Heart right ventricle (tissue), 16 donors: ENCODE measurements around the gene PPM1G. TPM values are rescaled to one million over a fixed set of nuclear protein-coding genes. Genes with fewer than 3 reads are reported as not detected.
A peak's percentile ranks its signal among the peaks of the same experiment; 100 is the strongest.

Experiments
- ATAC-seq, 8 donors: fragments of 200-7000 bp; cut with Tn5 transposase; one replicate each; pipeline ENCODE4 v1.9.1; 2020; ENCODE audit warnings: mild to moderate bottlenecking in 8 of 8, moderate library complexity in 8 of 8, moderate number of reproducible peaks in 1 of 8
- DNase-seq, 2 donors: peaks; one replicate each; pipeline ENCODE4 v3.0.0-alpha.2; 2020
- H3K27ac ChIP-seq, 10 donors: fragments of 200-600 bp; sonication (generic) in 2 of 10; one replicate each; pipeline versions ENCODE4 v1.5.0 to v1.8.0; 2020 to 2022; ENCODE audit warnings: mild to moderate bottlenecking in 3 of 10
- H3K27me3 ChIP-seq, 7 donors: fragments of 200-600 bp; one replicate each; pipeline ENCODE4 v1.8.0; 2021 to 2022; ENCODE audit warnings: mild to moderate bottlenecking in 2 of 7
- H3K36me3 ChIP-seq, 9 donors: fragments of 200-600 bp; sonication (generic) in 1 of 9; one replicate each; pipeline versions ENCODE4 v1.5.0 to v1.8.0; 2020 to 2022; ENCODE audit warnings: mild to moderate bottlenecking in 2 of 9
- H3K4me1 ChIP-seq, 9 donors: fragments of 200-600 bp; sonication (generic) in 1 of 9; one replicate each; pipeline versions ENCODE4 v1.5.0 to v1.8.0; 2020 to 2022; ENCODE audit warnings: mild to moderate bottlenecking in 4 of 9
- H3K4me3 ChIP-seq, 10 donors: fragments of 200-600 bp; sonication (generic) in 2 of 10; one replicate each; pipeline versions ENCODE4 v1.5.0 to v1.8.0; 2020 to 2022; ENCODE audit warnings: mild to moderate bottlenecking in 7 of 10, moderate library complexity in 2 of 10
- H3K9me3 ChIP-seq, 11 donors: fragments of 200-600 bp in 10 of 11; sonication (generic) in 2 of 11; one replicate each; pipeline versions ENCODE4 v1.5.0 to v1.8.0; 2013 to 2022; ENCODE audit warnings: mild to moderate bottlenecking in 2 of 11, control low read depth in 1 of 11, moderate library complexity in 1 of 11
- WGBS, 2 donors: extraction: QIAGEN DNeasy Blood & Tissue Kit; methylation state at CpG; one replicate each; pipeline ENCODE4 v1.1.7; 2013; ENCODE audit warnings: inconsistent platforms in 1 of 2; 5-methylcytosine and 5-hydroxymethylcytosine counted together
- intact Hi-C, 10 donors: fragments of 100-400 bp; cut with DNase I; formaldehyde crosslinking; loops; one replicate each; pipeline versions ENCODE4 v1.11.1 to v1.14.2; 2022
- polyA plus RNA-seq, 2 donors: library from polyadenylated mRNA; stranded (reverse); fragments of 200-250 nt; gene quantifications; one replicate each; pipeline ENCODE4 v1.2.3, GENCODE V29; 2013
- total RNA-seq, 10 donors: library from RNA; stranded (reverse); fragmentation: NEBNext Ultra II Directional in 3 of 10; extraction: Animal tissue kit (Norgen Biotek cat#: 25700) in 3 of 10; gene quantifications; one replicate each; pipeline versions ENCODE4 v1.2.1 to v1.2.4, GENCODE V29; 2021 to 2023
- TF ChIP-seq, protein P1 (sequence below), 9 donors: fragments of 200-600 bp; sonication (generic) in 2 of 9; IDR thresholded peaks; one replicate each; pipeline versions ENCODE4 v1.5.0 to v1.8.0; 2021 to 2022; ENCODE audit warnings: antibody characterized with exemption in 9 of 9, mild to moderate bottlenecking in 5 of 9, moderate library complexity in 1 of 9
- donor health status: Arrhythmogenic right ventricular cardiomyopathy.
- donor health status: ischemic (EF 13 %, LVEDD 7.1; RV severe dilation, severe dysfunction).
- donor health status: healthy with polysubstance abuse.
- donor health status: DM: no; HTN: yes; CAD: no.
- donor health status: DM: no; HTN: no; CAD: no.
- donor health status: ischemic (EF 25% LVEDD 6.9; RV normal size, moderate dysfunction).
- donor health status: ischemic (EF 25% LVEDD 5.7; RV mildly dilated, moderate dysfunction).
- donor health status: healthy.
- donor health status: DM: yes; HTN: yes; CAD: no.
- donor health status: Ischemic cardiomyopathy.
- donor health status: ischemic (EF 35%, LVEDD 5.7; RV mildly dilated, moderate dysfunction).
- donor health status: nonischemic (EF 11% LVEDD 7.7; RV severe dilation, severe dysfunction).
- donor health status: DM: yes; HTN: yes; CAD: no.
- donor health status: PGD.
- donor health status: ischemic (EF 29% LVEDD 5.4; RV normal size, mild dysfunction).
- donor health status: nonischemic (EF 23%, LVEDD 6.1; RV moderate dilation, normal function).

PPM1G gene
- total and polyA plus RNA-seq, 12 donors, result 28.4 to 72.6 (median 33.8) TPM

GRCh38 chr2:27347641-27348040, 61.8 kb downstream of the PPM1G start:
- 89 to 95% methylated on average over 2 of the region's 2 CpGs for WGBS, 2 donors
- H3K27me3 ChIP-seq, result no peaks in the 10 kb centered on the region
- H3K4me1 ChIP-seq, result peaks cover 0 to 6% (median 0%) of the 10 kb centered on the region in 9 donors
- intact Hi-C loops, result no loop called here
- peaks cover 0 to 27% (median 6%) of the 10 kb centered on the region in 9 donors for H3K36me3 ChIP-seq
- TF ChIP-seq, protein P1, sequence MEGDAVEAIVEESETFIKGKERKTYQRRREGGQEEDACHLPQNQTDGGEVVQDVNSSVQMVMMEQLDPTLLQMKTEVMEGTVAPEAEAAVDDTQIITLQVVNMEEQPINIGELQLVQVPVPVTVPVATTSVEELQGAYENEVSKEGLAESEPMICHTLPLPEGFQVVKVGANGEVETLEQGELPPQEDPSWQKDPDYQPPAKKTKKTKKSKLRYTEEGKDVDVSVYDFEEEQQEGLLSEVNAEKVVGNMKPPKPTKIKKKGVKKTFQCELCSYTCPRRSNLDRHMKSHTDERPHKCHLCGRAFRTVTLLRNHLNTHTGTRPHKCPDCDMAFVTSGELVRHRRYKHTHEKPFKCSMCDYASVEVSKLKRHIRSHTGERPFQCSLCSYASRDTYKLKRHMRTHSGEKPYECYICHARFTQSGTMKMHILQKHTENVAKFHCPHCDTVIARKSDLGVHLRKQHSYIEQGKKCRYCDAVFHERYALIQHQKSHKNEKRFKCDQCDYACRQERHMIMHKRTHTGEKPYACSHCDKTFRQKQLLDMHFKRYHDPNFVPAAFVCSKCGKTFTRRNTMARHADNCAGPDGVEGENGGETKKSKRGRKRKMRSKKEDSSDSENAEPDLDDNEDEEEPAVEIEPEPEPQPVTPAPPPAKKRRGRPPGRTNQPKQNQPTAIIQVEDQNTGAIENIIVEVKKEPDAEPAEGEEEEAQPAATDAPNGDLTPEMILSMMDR (IDR thresholded peaks at IDR 0.05), result no peak
- DNase-seq (no peak), ATAC-seq (peak in 1 of 8 donors; percentile 51)
- H3K9me3 ChIP-seq, result no peaks in the 10 kb centered on the region
- no peak overlapping the region for H3K4me3 ChIP-seq
- H3K27ac ChIP-seq, result no peak overlapping the region

GRCh38 chr2:27336173-27336572, 73.2 kb downstream of the PPM1G start:
- Histone ChIP-seq H3K9me3 (no peaks in the 10 kb centered on the region), H3K4me1 (no peaks in the 10 kb centered on the region), H3K36me3 (peaks cover 0 to 100% (median 70%) of the 10 kb centered on the region in 9 donors), H3K4me3 (no peak overlapping the region), H3K27ac (no peak overlapping the region), H3K27me3 (no peaks in the 10 kb centered on the region)
- ATAC-seq (no peak), DNase-seq (no peak)
- intact Hi-C loops, result no loop called here
- TF ChIP-seq, protein P1 (IDR thresholded peaks at IDR 0.05), result no peak
- 96 to 98% methylated on average over 7 of the region's 7 CpGs for WGBS, 2 donors

DNA sequence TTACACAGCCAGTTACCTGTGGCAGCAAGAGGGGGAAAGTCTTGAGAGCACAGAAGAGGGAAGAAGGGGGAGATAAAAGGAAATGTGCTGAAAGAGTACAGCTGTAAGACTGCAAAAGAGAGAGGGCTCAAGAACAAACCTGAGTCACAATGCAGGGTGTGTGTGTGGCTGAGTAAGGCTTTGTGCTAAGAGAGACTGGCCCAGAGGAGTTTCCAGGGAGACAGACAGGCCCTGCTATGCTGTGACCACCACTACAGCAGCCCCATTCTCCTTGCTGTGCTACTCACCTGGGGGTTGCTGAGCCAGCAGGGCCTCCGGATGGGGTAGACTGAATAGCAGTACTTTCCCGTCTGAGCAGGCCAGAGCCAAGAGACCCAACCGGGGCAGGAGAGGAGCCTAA, 74.1 kb downstream of the PPM1G start:
- ATAC-seq, result peak in 1 of 8 donors; percentile 13
- Histone ChIP-seq H3K27me3 (no peaks in the 10 kb centered on the region), H3K27ac (no peak overlapping the region), H3K4me1 (no peaks in the 10 kb centered on the region), H3K4me3 (no peak overlapping the region), H3K36me3 (peaks cover 0 to 100% (median 71%) of the 10 kb centered on the region in 9 donors), H3K9me3 (no peaks in the 10 kb centered on the region)
- no peak for DNase-seq
- TF ChIP-seq, protein P1 (IDR thresholded peaks at IDR 0.05), result no peak
- intact Hi-C loops, result no loop called here
- WGBS, 2 donors, result 89 to 94% methylated on average over 3 of the region's 3 CpGs

Other genes with a start within 250 kb of the PPM1G start
- gene ATRAID, start 197.6 kb downstream of the PPM1G start, total RNA-seq, result 100 to 1,000 TPM; 116 to 162 (median 129) TPM
- gene ATRAID, start 197.6 kb downstream of the PPM1G start, polyA plus RNA-seq, result 100 to 1,000 TPM; 140 to 144 TPM
- 10 to 100 TPM in 3 of 10 donors, 1 to 10 TPM in 7; 5.3 to 17.0 (median 8.8) TPM for gene SLC5A6, start 197.3 kb downstream of the PPM1G start, total RNA-seq
- 10 to 100 TPM in 1 of 2 donors, 1 to 10 TPM in 1; 9.3 to 20.5 TPM for gene SLC5A6, start 197.3 kb downstream of the PPM1G start, polyA plus RNA-seq
- gene CAD, start 192.2 kb downstream of the PPM1G start, total RNA-seq, result 10 to 100 TPM in 1 of 10 donors, 1 to 10 TPM in 9; 6.1 to 10.6 (median 7.2) TPM
- 1 to 10 TPM; 8.3 to 8.6 TPM for gene CAD, start 192.2 kb downstream of the PPM1G start, polyA plus RNA-seq
- gene SLC30A3, start 146.5 kb downstream of the PPM1G start, total RNA-seq, result 10 to 100 TPM in 7 of 10 donors, 1 to 10 TPM in 3; 6.0 to 35.8 (median 10.6) TPM
- 1 to 10 TPM; 4.3 to 7.4 TPM for gene SLC30A3, start 146.5 kb downstream of the PPM1G start, polyA plus RNA-seq
- 1 to 10 TPM in 9 of 10 donors, under 1 TPM in 1; 0.94 to 6.0 (median 1.6) TPM for gene DNAJC5G, start 134.2 kb downstream of the PPM1G start, total RNA-seq
- gene DNAJC5G, start 134.2 kb downstream of the PPM1G start, polyA plus RNA-seq, result 1 to 10 TPM in 1 of 2 donors, under 1 TPM in 1; 0.19 to 3.7 TPM
- 100 to 1,000 TPM; 204 to 303 (median 249) TPM for gene TRIM54, start 127.2 kb downstream of the PPM1G start, total RNA-seq
- 100 to 1,000 TPM; 131 to 568 TPM for gene TRIM54, start 127.2 kb downstream of the PPM1G start, polyA plus RNA-seq
- gene UCN, start 101.1 kb downstream of the PPM1G start, total RNA-seq, result 1 to 10 TPM in 5 of 10 donors, under 1 TPM in 4, not detected in 1; 0.51 to 2.0 (median 1.1) TPM
- 1 to 10 TPM; 3.3 to 4.1 TPM for gene UCN, start 101.1 kb downstream of the PPM1G start, polyA plus RNA-seq
- 10 to 100 TPM; 40.8 to 84.9 (median 66.6) TPM for gene MPV17, start 86.5 kb downstream of the PPM1G start, total RNA-seq
- gene MPV17, start 86.5 kb downstream of the PPM1G start, polyA plus RNA-seq, result 100 to 1,000 TPM in 1 of 2 donors, 10 to 100 TPM in 1; 93.9 to 220 TPM
- gene GTF3C2, start 52.8 kb downstream of the PPM1G start, total RNA-seq, result 10 to 100 TPM; 21.8 to 30.3 (median 23.6) TPM
- gene GTF3C2, start 52.8 kb downstream of the PPM1G start, polyA plus RNA-seq, result 10 to 100 TPM; 17.6 to 29.8 TPM
- gene EIF2B4, start 39.3 kb downstream of the PPM1G start, total RNA-seq, result 10 to 100 TPM; 26.4 to 47.9 (median 34.7) TPM
- 10 to 100 TPM; 60.4 to 70.7 TPM for gene EIF2B4, start 39.3 kb downstream of the PPM1G start, polyA plus RNA-seq
- gene SNX17, start 39.0 kb downstream of the PPM1G start, total RNA-seq, result 10 to 100 TPM; 54.5 to 82.5 (median 68.8) TPM
- gene SNX17, start 39.0 kb downstream of the PPM1G start, polyA plus RNA-seq, result 10 to 100 TPM; 32.4 to 79.8 TPM
- gene ZNF513, start 28.9 kb downstream of the PPM1G start, total RNA-seq, result 10 to 100 TPM in 1 of 10 donors, 1 to 10 TPM in 9; 4.5 to 11.5 (median 6.8) TPM
- 10 to 100 TPM; 12.6 to 15.4 TPM for gene ZNF513, start 28.9 kb downstream of the PPM1G start, polyA plus RNA-seq
- 10 to 100 TPM; 47.6 to 69.7 (median 59.2) TPM for gene NRBP1, start 19.0 kb upstream of the PPM1G start, total RNA-seq
- 10 to 100 TPM; 25.5 to 97.4 TPM for gene NRBP1, start 19.0 kb upstream of the PPM1G start, polyA plus RNA-seq
- under 1 TPM in 6 of 10 donors, not detected in 4; 0.37 to 0.85 (median 0.57) TPM for gene KRTCAP3, start 32.8 kb upstream of the PPM1G start, total RNA-seq
- under 1 TPM; 0.23 to 0.51 TPM for gene KRTCAP3, start 32.8 kb upstream of the PPM1G start, polyA plus RNA-seq
- gene IFT172, start 80.2 kb upstream of the PPM1G start, total RNA-seq, result 10 to 100 TPM; 12.7 to 30.6 (median 16.1) TPM
- 10 to 100 TPM; 11.1 to 65.7 TPM for gene IFT172, start 80.2 kb upstream of the PPM1G start, polyA plus RNA-seq
- gene FNDC4, start 85.6 kb upstream of the PPM1G start, total RNA-seq, result 10 to 100 TPM in 1 of 10 donors, 1 to 10 TPM in 7, under 1 TPM in 2; 0.58 to 11.7 (median 1.7) TPM
- gene FNDC4, start 85.6 kb upstream of the PPM1G start, polyA plus RNA-seq, result 10 to 100 TPM in 1 of 2 donors, 1 to 10 TPM in 1; 2.3 to 11.3 TPM
- gene GCKR, start 87.2 kb upstream of the PPM1G start, total RNA-seq, result 1 to 10 TPM in 1 of 10 donors, under 1 TPM in 1, not detected in 8; 0.19 to 1.6 TPM
- gene GCKR, start 87.2 kb upstream of the PPM1G start, polyA plus RNA-seq, result under 1 TPM; 0.88 to 0.91 TPM
- 10 to 100 TPM; 15.1 to 27.7 (median 20.3) TPM for gene ZNF512, start 173.5 kb upstream of the PPM1G start, total RNA-seq
- gene ZNF512, start 173.5 kb upstream of the PPM1G start, polyA plus RNA-seq, result 10 to 100 TPM; 10.2 to 10.5 TPM
- 1 to 10 TPM; 4.1 to 7.6 (median 6.0) TPM for gene CCDC121, start 219.4 kb upstream of the PPM1G start, total RNA-seq
- gene CCDC121, start 219.4 kb upstream of the PPM1G start, polyA plus RNA-seq, result 1 to 10 TPM; 2.1 TPM
- 10 to 100 TPM; 17.1 to 23.8 (median 19.7) TPM for gene GPN1, start 219.5 kb upstream of the PPM1G start, total RNA-seq
- 10 to 100 TPM in 1 of 2 donors, 1 to 10 TPM in 1; 6.5 to 25.6 TPM for gene GPN1, start 219.5 kb upstream of the PPM1G start, polyA plus RNA-seq